Type B pancreatic cell (in vitro differentiated cells): ENCODE data around the gene WDR31. TPM values are rescaled to one million over a fixed set of nuclear protein-coding genes. Genes with fewer than 3 reads are reported as not detected.

ENCODE experiments used
- DNase-seq: peaks from one replicate; pipeline ENCODE4 v3.0.0; 2021; ENCODE audit warnings: mixed read lengths; ENCODE audit not compliant: unreplicated experiment; ENCODE audit errors: extremely low spot score
- H3K27ac Mint-ChIP-seq: 2 replicates; pipeline ENCODE4 v1.8.0; 2021; ENCODE audit warnings: mild to moderate bottlenecking, mixed read lengths
- H3K27me3 Mint-ChIP-seq: 2 replicates; pipeline ENCODE4 v1.8.0; 2021; ENCODE audit warnings: mixed read lengths
- H3K36me3 Mint-ChIP-seq: 2 replicates; pipeline ENCODE4 v1.8.0; 2021; ENCODE audit warnings: mixed read lengths
- H3K4me1 Mint-ChIP-seq: one replicate; pipeline ENCODE4 v1.8.0; 2021; ENCODE audit warnings: mixed read lengths; ENCODE audit not compliant: unreplicated experiment
- H3K4me3 Mint-ChIP-seq: 2 replicates; pipeline ENCODE4 v1.8.0; 2021; ENCODE audit warnings: mild to moderate bottlenecking, mixed read lengths
- H3K9me3 Mint-ChIP-seq: 2 replicates; pipeline ENCODE4 v1.8.0; 2021; ENCODE audit warnings: mixed read lengths
- CTCF ChIP-seq: fragments of 200-600 bp; sonication (generic); conservative IDR thresholded peaks from 2 replicates; pipeline ENCODE4 v1.5.0; 2021; ENCODE audit warnings: antibody characterized with exemption, mild to moderate bottlenecking
- total RNA-seq: library from RNA; stranded (reverse); gene quantifications from 2 replicates; pipeline ENCODE4 v1.2.1, GENCODE V29; 2021; ENCODE audit warnings: low replicate concordance

Gene WDR31
- total RNA-seq, 1 donor from 2014 or later: 6.7 TPM

DNA sequence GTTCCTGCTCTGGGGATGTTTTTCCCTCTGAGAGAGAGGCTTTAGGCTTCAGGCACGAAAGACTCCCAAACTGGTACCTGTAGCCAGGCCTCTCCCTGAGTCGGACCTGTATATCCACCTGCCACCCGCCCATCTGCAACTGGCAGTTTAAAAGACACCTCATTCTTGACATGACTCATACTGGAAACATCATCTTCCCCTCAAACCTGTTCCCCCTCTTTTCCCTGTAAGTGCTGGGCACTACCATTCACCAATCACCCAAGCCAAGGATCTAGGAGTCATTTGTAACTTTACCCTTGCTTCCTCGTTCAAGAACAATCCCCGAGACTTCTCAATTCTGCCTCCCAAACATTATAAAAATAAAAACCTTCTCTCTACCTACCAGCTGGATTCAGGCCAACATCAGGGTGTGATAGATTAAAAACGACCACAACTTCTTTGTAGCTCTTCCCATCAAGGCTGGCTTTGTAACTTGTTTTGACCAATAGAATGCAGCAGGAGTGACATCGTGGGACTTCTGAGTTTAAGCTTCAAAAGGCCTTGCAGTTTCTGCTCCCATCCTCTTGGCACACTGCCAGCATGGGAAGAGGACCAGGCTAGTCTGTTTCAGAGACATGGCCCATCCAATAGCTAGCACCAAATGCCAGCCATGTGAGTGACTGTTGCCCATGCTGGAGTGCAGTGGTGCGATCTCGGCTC is 1.8 kb upstream of the WDR31 start:
- no peak for TF ChIP-seq CTCF
- no peaks in the 10 kb centered on the region for H3K36me3 Mint-ChIP-seq
- H3K27me3 Mint-ChIP-seq: peaks cover 4% of the 10 kb centered on the region
- peaks cover 30% of the 10 kb centered on the region for H3K4me1 Mint-ChIP-seq
- H3K27ac Mint-ChIP-seq: peak overlapping the region; percentile 92
- DNase-seq: no peak
- H3K9me3 Mint-ChIP-seq: no peaks in the 10 kb centered on the region
- peak overlapping the region; percentile 94 for H3K4me3 Mint-ChIP-seq

- Mint-ChIP-seq H3K9me3 (no peaks in the 10 kb centered on the region), H3K4me3 (peak overlapping the region; percentile 26), H3K4me1 (peaks cover 22% of the 10 kb centered on the region), H3K27ac (no peak overlapping the region), H3K36me3 (no peaks in the 10 kb centered on the region), H3K27me3 (no peaks in the 10 kb centered on the region)
- no peak for TF ChIP-seq CTCF
- DNase-seq: no peak
Observed at GRCh38 chr9:113337714-113338113, 2.4 kb downstream of the WDR31 start.

DNA sequence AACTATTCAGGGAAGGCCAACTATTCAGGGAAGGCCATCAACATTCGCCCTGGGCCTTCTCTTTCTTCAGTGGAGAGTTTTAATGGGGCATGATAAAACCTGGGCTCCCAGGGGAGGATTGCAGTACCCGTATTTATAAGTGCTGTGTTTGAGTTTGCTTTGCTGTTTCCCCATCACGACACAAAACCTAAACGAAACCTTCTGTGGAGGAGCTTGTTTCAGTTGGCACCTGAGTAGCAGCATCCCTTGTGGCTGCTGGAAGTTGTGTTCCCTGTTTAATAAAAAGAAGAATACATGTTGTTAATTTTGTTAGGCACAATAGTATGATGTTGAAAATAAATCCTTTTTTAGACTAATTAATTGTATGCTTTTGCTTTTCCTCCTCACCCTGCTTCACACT is 8.3 kb downstream of the WDR31 start:
- no peak for DNase-seq
- Mint-ChIP-seq H3K4me3 (no peak overlapping the region), H3K4me1 (no peaks in the 10 kb centered on the region), H3K27me3 (no peaks in the 10 kb centered on the region), H3K36me3 (no peaks in the 10 kb centered on the region), H3K27ac (no peak overlapping the region), H3K9me3 (no peaks in the 10 kb centered on the region)
- no peak for TF ChIP-seq CTCF

DNA sequence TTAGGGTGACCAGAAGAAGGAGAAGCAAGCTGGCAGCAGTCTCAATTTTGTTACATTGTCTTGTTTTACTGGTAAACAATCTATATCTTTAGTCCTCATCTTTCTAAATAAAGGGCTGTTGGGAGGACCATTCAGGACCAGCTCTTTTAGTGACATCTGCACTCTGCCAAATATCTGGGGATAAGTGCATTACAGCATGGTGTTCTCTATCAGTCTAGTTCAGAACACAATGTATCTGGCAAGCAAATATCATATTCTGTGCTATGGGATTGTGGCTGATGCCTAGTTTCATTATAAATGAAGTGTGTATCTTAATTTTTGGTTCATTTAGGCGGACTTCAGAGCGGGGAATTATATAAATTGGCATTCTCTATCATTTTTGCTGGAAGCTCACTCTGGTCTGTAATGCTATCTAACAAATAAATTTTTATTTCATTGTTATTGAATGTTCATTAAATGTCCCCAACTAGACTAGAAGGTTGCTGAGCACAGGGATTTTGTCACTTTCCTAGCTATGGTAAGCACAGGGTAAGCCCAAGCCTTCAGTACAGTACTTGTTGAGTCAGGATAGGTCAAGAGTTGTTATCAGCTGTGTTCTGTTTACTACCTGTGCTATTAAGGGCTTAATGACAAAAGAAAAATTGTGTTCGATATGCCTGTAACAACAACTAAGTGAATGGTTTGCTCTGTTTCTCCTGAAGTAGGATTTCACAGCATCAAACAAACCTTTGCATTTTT is 11.9 kb downstream of the WDR31 start:
- Mint-ChIP-seq H3K4me3 (no peak overlapping the region), H3K27ac (no peak overlapping the region), H3K4me1 (no peaks in the 10 kb centered on the region), H3K9me3 (no peaks in the 10 kb centered on the region), H3K36me3 (no peaks in the 10 kb centered on the region), H3K27me3 (no peaks in the 10 kb centered on the region)
- TF ChIP-seq CTCF: no peak
- DNase-seq: no peak

GRCh38 chr9:113326230-113326629 is 13.8 kb downstream of the WDR31 start:
- no peak for DNase-seq
- Mint-ChIP-seq H3K4me3 (no peak overlapping the region), H3K36me3 (no peaks in the 10 kb centered on the region), H3K27me3 (no peaks in the 10 kb centered on the region), H3K4me1 (no peaks in the 10 kb centered on the region), H3K9me3 (no peaks in the 10 kb centered on the region), H3K27ac (no peak overlapping the region)
- no peak for TF ChIP-seq CTCF
